Measurements from ENCODE around the gene ALDH1A3.

GRCh38 chr15:100926971-100927756, 47.5 kb downstream of the ALDH1A3 start:
- TF ChIP-seq CTCF (IDR thresholded peaks at IDR 0.05; ENCODE audit: insufficient read depth, low read length) (no peak), REST (IDR thresholded peaks at IDR 0.05; ENCODE audit: insufficient replicate concordance, low read depth) (no peak), SPI1 (IDR thresholded peaks at IDR 0.05; ENCODE audit: borderline replicate concordance, low read depth) (no peak)

Data from HL-60 (cell line).